Epithelial cell of esophagus (primary cell): ENCODE measurements around the gene HOXB5.
A peak's percentile ranks its signal among the peaks of the same experiment; 100 is the strongest.

Source experiments
- DNase-seq: peaks from one replicate; pipeline ENCODE4 v3.0.0; 2010; ENCODE audit warnings: low read depth
- H3K4me3 ChIP-seq: 2 replicates; pipeline ENCODE4 v1.5.1; 2011; ENCODE audit warnings: mild to moderate bottlenecking, low read length, control low read depth
- CTCF ChIP-seq: IDR thresholded peaks from 2 replicates; pipeline ENCODE4 v1.5.1; 2011; ENCODE audit warnings: low read depth, mild to moderate bottlenecking, low read length, control low read depth, inconsistent platforms; ENCODE audit not compliant: insufficient read depth; ENCODE audit errors: missing control alignments

HOXB5 gene

GRCh38 chr17:48556576-48557401 is 36.8 kb downstream of the HOXB5 start:
- DNase-seq: no peak
- H3K4me3 ChIP-seq: no peak overlapping the region
- TF ChIP-seq CTCF: no peak

GRCh38 chr17:48556229-48556575 is 37.4 kb downstream of the HOXB5 start:
- H3K4me3 ChIP-seq: no peak overlapping the region
- TF ChIP-seq CTCF: no peak
- no peak for DNase-seq

- DNase-seq: peak; percentile 45
- no peak for TF ChIP-seq CTCF
- H3K4me3 ChIP-seq: peak overlapping the region; percentile 36
Measured at GRCh38 chr17:48555258-48556228, 38.0 kb downstream of the HOXB5 start.

GRCh38 chr17:48554412-48555257 is 38.9 kb downstream of the HOXB5 start:
- no peak for DNase-seq
- peak overlapping the region; percentile 36 for H3K4me3 ChIP-seq
- no peak for TF ChIP-seq CTCF

GRCh38 chr17:48553826-48554225 is 39.8 kb downstream of the HOXB5 start:
- no peak overlapping the region for H3K4me3 ChIP-seq
- TF ChIP-seq CTCF: no peak
- no peak for DNase-seq

- no peak for DNase-seq
- no peak for TF ChIP-seq CTCF
- no peak overlapping the region for H3K4me3 ChIP-seq
Measured at GRCh38 chr17:48553190-48553547, 40.4 kb downstream of the HOXB5 start.
